SK-N-SH (cell line): ENCODE measurements around the gene NNT. TPM values are rescaled to one million over a fixed set of nuclear protein-coding genes. Genes with fewer than 3 reads are reported as not detected.

Experiments used
- CTCF ChIA-PET: fragments of 300-600, 350-600 bp; formaldehyde crosslinking; extraction: SDS; loops from one replicate; lab custom pipeline; 2021; lab: Yijun Ruan, JAX
- POLR2A ChIA-PET: fragments of 350-600 bp; sonication (Branson Sonifier 250); formaldehyde crosslinking; extraction: SDS; loops from one replicate; lab custom pipeline; 2020; ENCODE audit warnings: antibody characterized with exemption, inconsistent platforms; lab: Yijun Ruan, JAX
- DNase-seq: peaks from one replicate; pipeline ENCODE4 v3.0.0; 2012
- H2AFZ ChIP-seq: fragments of 200-600 bp; sonication (generic); 2 replicates; pipeline ENCODE4 v1.8.1; 2016; ENCODE audit warnings: antibody characterized with exemption, mild to moderate bottlenecking, low read depth
- H3F3A ChIP-seq: fragments of 200-600 bp; sonication (generic); replicated peaks from 2 replicates; pipeline ENCODE3; 2016; ENCODE audit warnings: antibody characterized with exemption, mild to moderate bottlenecking; ENCODE audit not compliant: insufficient read depth
- H3K27ac ChIP-seq, 2 experiments: fragments of 200-500 bp in 1 of 2; fragments of 200-600 bp in 1 of 2; sonication (Bioruptor generic) in 1 of 2; sonication (generic), shearing (Covaris generic) in 1 of 2; 2 replicates each; pipeline versions ENCODE4 v1.5.1 to v1.6.1; 2014 to 2016; ENCODE audit warnings: low read depth in 2 of 2, inconsistent platforms in 1 of 2, low read length in 1 of 2, mild to moderate bottlenecking in 1 of 2, mixed read lengths in 1 of 2
- H3K27me3 ChIP-seq: fragments of 200-600 bp; sonication (generic), shearing (Covaris generic); 2 replicates; pipeline ENCODE4 v1.6.1; 2016; ENCODE audit warnings: mixed run types; ENCODE audit not compliant: insufficient read depth
- H3K36me3 ChIP-seq, 2 experiments: fragments of 200-500 bp in 1 of 2; fragments of 200-600 bp in 1 of 2; sonication (Bioruptor generic) in 1 of 2; sonication (generic) in 1 of 2; replicated peaks in 1 of 2; 2 replicates each; pipeline versions ENCODE3 to v1.5.1; 2014 to 2016; ENCODE audit warnings: low read length in 1 of 2, mild to moderate bottlenecking in 1 of 2; ENCODE audit not compliant: insufficient read depth in 2 of 2, control insufficient read depth in 1 of 2
- H3K4me1 ChIP-seq, 2 experiments: fragments of 200-500 bp in 1 of 2; fragments of 200-600 bp in 1 of 2; sonication (Bioruptor generic) in 1 of 2; sonication (generic), shearing (Covaris generic) in 1 of 2; 2 replicates each; pipeline versions ENCODE4 v1.5.1 to v1.6.1; 2014 to 2016; ENCODE audit warnings: low read depth in 1 of 2, low read length in 1 of 2, mixed run types in 1 of 2; ENCODE audit not compliant: insufficient read depth in 2 of 2, control insufficient read depth in 1 of 2
- H3K4me2 ChIP-seq: fragments of 200-600 bp; sonication (generic), shearing (Covaris generic); 2 replicates; pipeline ENCODE4 v1.6.1; 2017; ENCODE audit warnings: mixed run types
- H3K4me3 ChIP-seq, 2 experiments: fragments of 200-500 bp in 1 of 2; fragments of 200-600 bp in 1 of 2; sonication (Bioruptor generic) in 1 of 2; sonication (generic), shearing (Covaris generic) in 1 of 2; 2 replicates each; pipeline versions ENCODE4 v1.5.1 to v1.8.1; 2014 to 2016; ENCODE audit warnings: low read depth in 2 of 2, inconsistent platforms in 1 of 2, low read length in 1 of 2, mild to moderate bottlenecking in 1 of 2, mixed read lengths in 1 of 2, moderate library complexity in 1 of 2
- H3K79me2 ChIP-seq: fragments of 200-600 bp; sonication (generic); 2 replicates; pipeline ENCODE4 v1.8.1; 2017; ENCODE audit warnings: mild to moderate bottlenecking; ENCODE audit not compliant: insufficient read depth
- H3K9ac ChIP-seq: fragments of 200-600 bp; sonication (generic); 2 replicates; pipeline ENCODE4 v1.6.1; 2017; ENCODE audit warnings: mixed run types
- H3K9me2 ChIP-seq: fragments of 200-600 bp; sonication (generic); 2 replicates; pipeline ENCODE4 v1.6.1; 2017; ENCODE audit warnings: mixed run types
- H3K9me3 ChIP-seq: fragments of 200-600 bp; sonication (generic); 2 replicates; pipeline ENCODE4 v1.6.1; 2017; ENCODE audit warnings: mixed run types, mild to moderate bottlenecking, moderate library complexity
- H4K20me1 ChIP-seq: fragments of 200-600 bp; sonication (generic); 2 replicates; pipeline ENCODE4 v1.6.1; 2017; ENCODE audit warnings: mild to moderate bottlenecking, mixed run types; ENCODE audit not compliant: insufficient read depth
- CHD2 ChIP-seq: fragments of 150-350 bp; IDR thresholded peaks from 2 replicates; pipeline ENCODE4 v1.6.1; 2018; ENCODE audit warnings: low read length; ENCODE audit not compliant: partially characterized antibody
- ELF1 ChIP-seq: IDR thresholded peaks from 2 replicates; pipeline ENCODE4 v1.4.0; 2012
- EP300 ChIP-seq, 2 experiments: IDR thresholded peaks; 2 replicates each; pipeline versions ENCODE4 v1.4.0 to v1.6.1; 2012; ENCODE audit warnings: borderline replicate concordance in 1 of 2, low read depth in 1 of 2, low read length in 1 of 2
- EZH2phosphoT487 ChIP-seq: fragments of 200-600 bp; sonication (generic); IDR thresholded peaks from 2 replicates; pipeline ENCODE4 v1.6.1; 2017; ENCODE audit warnings: low read depth, mixed run types, mild to moderate bottlenecking, antibody characterized with exemption, moderate library complexity, borderline replicate concordance
- FOXJ3 ChIP-seq: sonication (generic); formaldehyde crosslinking; IDR thresholded peaks from 2 replicates; pipeline ENCODE4 v1.5.1; 2020; ENCODE audit warnings: mild to moderate bottlenecking, missing genetic modification reagents
- GABPA ChIP-seq: IDR thresholded peaks from 2 replicates; pipeline ENCODE4 v1.4.0; 2012; ENCODE audit warnings: low read depth, mild to moderate bottlenecking
- MXI1 ChIP-seq: IDR thresholded peaks from 2 replicates; pipeline ENCODE4 v1.6.1; 2012; ENCODE audit warnings: mild to moderate bottlenecking, low read depth, low read length, improper control_type of control experiment
- NFIC ChIP-seq: IDR thresholded peaks from 2 replicates; pipeline ENCODE4 v1.4.0; 2012; ENCODE audit warnings: borderline replicate concordance
- NRF1 ChIP-seq: IDR thresholded peaks from 2 replicates; pipeline ENCODE4 v1.6.1; 2012; ENCODE audit warnings: low read depth, mild to moderate bottlenecking, low read length
- POLR2AphosphoS5 ChIP-seq: IDR thresholded peaks from 2 replicates; pipeline ENCODE4 v1.6.1; 2012; ENCODE audit warnings: low read depth, low read length
- RAD21 ChIP-seq: IDR thresholded peaks from 2 replicates; pipeline ENCODE4 v1.6.1; 2012; ENCODE audit warnings: mild to moderate bottlenecking, low read length
- RCOR1 ChIP-seq: fragments of 150-350 bp; IDR thresholded peaks from 2 replicates; pipeline ENCODE4 v1.6.1; 2017; ENCODE audit warnings: antibody characterized with exemption, low read length
- RXRA ChIP-seq: IDR thresholded peaks from 2 replicates; pipeline ENCODE4 v1.4.0; 2012; ENCODE audit warnings: low read depth, mild to moderate bottlenecking, borderline replicate concordance
- SIN3A ChIP-seq: IDR thresholded peaks from 2 replicates; pipeline ENCODE4 v1.6.1; 2012; ENCODE audit warnings: low read depth, mild to moderate bottlenecking, low read length, moderate library complexity, borderline replicate concordance
- SMC3 ChIP-seq: IDR thresholded peaks from 2 replicates; pipeline ENCODE4 v1.6.1; 2012; ENCODE audit warnings: low read depth, low read length, improper control_type of control experiment
- TAF1 ChIP-seq: IDR thresholded peaks from 2 replicates; pipeline ENCODE4 v1.6.1; 2012; ENCODE audit warnings: low read depth, mild to moderate bottlenecking, low read length, moderate library complexity, borderline replicate concordance
- TCF12 ChIP-seq: IDR thresholded peaks from 2 replicates; pipeline ENCODE4 v1.4.0; 2012
- TEAD4 ChIP-seq: IDR thresholded peaks from 2 replicates; pipeline ENCODE4 v1.4.0; 2012; ENCODE audit warnings: mild to moderate bottlenecking, borderline replicate concordance; ENCODE audit not compliant: insufficient read depth
- YY1 ChIP-seq: IDR thresholded peaks from 2 replicates; pipeline ENCODE4 v1.4.0; 2012; ENCODE audit warnings: low read depth, mild to moderate bottlenecking
- WGBS: methylation state at CpG from one replicate; pipeline ENCODE4 v1.1.6; 2017; ENCODE audit warnings: low lambda C conversion rate; 5-methylcytosine and 5-hydroxymethylcytosine counted together
- polyA plus RNA-seq, 3 experiments: library from polyadenylated mRNA; depleted of rRNA; stranded (reverse); fragments of >200 nt; gene quantifications; 2 replicates each; pipeline ENCODE4 v1.2.3, GENCODE V29; 2012
- TF ChIP-seq, protein P1 (sequence below): IDR thresholded peaks from 2 replicates; pipeline ENCODE4; 2012
- TF ChIP-seq, protein P2 (sequence below): fragments of 150-350 bp; IDR thresholded peaks from 2 replicates; pipeline ENCODE4 v1.6.1; 2017; ENCODE audit warnings: antibody characterized with exemption, low read length, low read depth, borderline replicate concordance
- TF ChIP-seq, protein P3 (sequence below): IDR thresholded peaks from 2 replicates; pipeline ENCODE4 v1.4.0; 2012; ENCODE audit warnings: low read depth, borderline replicate concordance
- TF ChIP-seq, protein P4 (sequence below): fragments of 150-350 bp; IDR thresholded peaks from 2 replicates; pipeline ENCODE4 v1.6.1; 2016; ENCODE audit warnings: mild to moderate bottlenecking, low read depth, low read length
- TF ChIP-seq, protein P5 (sequence below): IDR thresholded peaks from 2 replicates; pipeline ENCODE4 v1.4.0; 2012; ENCODE audit warnings: low read depth

Gene NNT
- 21.9 and 29.0 TPM in 2 replicates for polyA plus RNA-seq (2012; rRNA removed)
- polyA plus RNA-seq (2012; cell fraction: cytosol; rRNA removed), result 22.5 and 23.0 TPM in 2 replicates
- polyA plus RNA-seq (2012; cell fraction: nucleus; rRNA removed), result 23.1 and 37.0 TPM in 2 replicates

DNA sequence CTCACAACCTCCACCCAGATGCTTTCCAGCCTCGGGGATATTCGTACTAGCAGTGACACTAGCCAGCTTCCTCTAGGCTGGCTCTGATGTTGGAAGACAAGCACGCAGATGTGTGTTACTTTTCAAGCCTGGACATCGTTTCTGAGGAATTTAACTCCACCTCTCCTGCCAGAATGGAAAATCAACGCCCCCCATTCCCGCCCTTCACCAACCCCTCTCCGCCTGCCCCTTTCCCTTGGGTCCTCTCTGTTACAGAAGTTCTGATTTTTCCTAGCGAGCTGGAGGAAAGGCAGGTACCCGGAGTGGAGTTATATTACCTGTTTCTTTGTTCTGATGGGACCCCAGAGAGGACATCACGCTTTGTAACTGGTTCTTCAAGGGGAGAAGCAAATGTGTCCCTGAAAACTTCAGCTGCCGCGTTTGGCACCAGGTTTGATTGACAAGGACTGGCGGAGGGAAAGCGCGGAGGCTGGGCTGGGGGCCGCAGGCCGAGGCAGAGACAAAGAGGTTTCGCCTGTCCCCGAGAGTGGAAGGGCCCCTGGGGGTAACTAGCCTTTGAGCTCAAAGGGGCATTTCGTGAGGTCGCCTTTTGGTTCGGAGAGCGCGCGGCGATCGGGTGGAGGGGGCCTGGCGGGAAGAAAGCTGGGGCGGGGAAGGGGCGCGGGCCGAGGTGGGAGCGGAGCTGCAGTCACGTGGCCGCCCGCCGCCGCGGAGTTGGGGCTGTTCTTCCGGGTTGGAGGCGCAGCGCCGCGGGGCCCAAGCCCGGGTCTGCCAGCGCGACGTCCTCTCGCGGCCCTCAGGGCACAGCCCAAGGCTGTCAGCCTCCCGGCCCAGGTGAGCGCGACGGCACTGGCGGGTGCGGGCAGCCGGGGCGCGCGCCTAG is at the start of gene NNT:
Gene NNT, plus strand, starts transcription at position 720 of the 883 bp plus-strand sequence. CDS start 6,016 bp downstream, outside the sequence.
- DNase-seq, result peak; percentile 84
- Histone ChIP-seq H3K27me3 (no peaks in the 10 kb centered on the region), H3F3A (peaks cover 4% of the 10 kb centered on the region), H3K4me2 (peak within 1 kb of the TSS; percentile 93), H2AFZ (peak within 1 kb of the TSS; percentile 99), H3K79me2 (peaks cover 50% of the 10 kb centered on the region), H3K9me2 (no peaks in the 10 kb centered on the region), H3K9ac (peak within 1 kb of the TSS; percentile 93), H3K27ac (peak within 1 kb of the TSS; percentile 71 to 95), H3K4me3 (peak within 1 kb of the TSS; percentile 82 to 87), H3K36me3 (no peaks in the 10 kb centered on the region), H3K9me3 (no peaks in the 10 kb centered on the region), H4K20me1 (no peaks in the 10 kb centered on the region), H3K4me1 (peaks cover 5 to 15% of the 10 kb centered on the region in 2 experiments; a peak in 2 of 4 replicates)
- 2% methylated on average over 39 of the region's 60 CpGs for WGBS
- ChIA-PET POLR2A (interaction anchor here (0.7 to 3.2 kb wide), 6 partner anchors 29 to 119 kb away, joined by 3 to 30 read pairs (median 4); partner anchors contain the start of genes C5orf34 and TMEM267), CTCF (interaction anchor here (0.6 to 2.4 kb wide), 6 partner anchors 10 to 595 kb away, joined by 3 to 8 read pairs (median 5); partner anchors contain the start of gene PAIP1)
- TF ChIP-seq, protein P1, sequence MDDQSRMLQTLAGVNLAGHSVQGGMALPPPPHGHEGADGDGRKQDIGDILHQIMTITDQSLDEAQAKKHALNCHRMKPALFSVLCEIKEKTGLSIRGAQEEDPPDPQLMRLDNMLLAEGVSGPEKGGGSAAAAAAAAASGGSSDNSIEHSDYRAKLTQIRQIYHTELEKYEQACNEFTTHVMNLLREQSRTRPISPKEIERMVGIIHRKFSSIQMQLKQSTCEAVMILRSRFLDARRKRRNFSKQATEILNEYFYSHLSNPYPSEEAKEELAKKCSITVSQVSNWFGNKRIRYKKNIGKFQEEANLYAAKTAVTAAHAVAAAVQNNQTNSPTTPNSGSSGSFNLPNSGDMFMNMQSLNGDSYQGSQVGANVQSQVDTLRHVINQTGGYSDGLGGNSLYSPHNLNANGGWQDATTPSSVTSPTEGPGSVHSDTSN, result peak; percentile 63
- TF ChIP-seq TCF12 (peak; percentile 25; the same call in 1 of the 2 replicates), RAD21 (no peak; the same call in 1 of the 2 replicates), FOXJ3 (no peak), MXI1 (peak; percentile 54; the same call in 1 of the 2 replicates), CHD2 (peak; percentile 54), SIN3A (peak; percentile 10; the same call in 1 of the 2 replicates), TAF1 (peak; percentile 32; the same call in 1 of the 2 replicates), NFIC (no peak), GABPA (peak; percentile 63), TEAD4 (no peak), RCOR1 (peak; percentile 39; the same call in 1 of the 2 replicates), EZH2phosphoT487 (no peak), NRF1 (no peak), SMC3 (no peak), YY1 (no peak), ELF1 (peak; percentile 80), RXRA (no peak), POLR2AphosphoS5 (peak; percentile 35; the same call in 1 of the 2 replicates), EP300 (IDR thresholded peaks at IDR 0.05; ENCODE audit: borderline replicate concordance in 1 of 2, low read depth in 1 of 2, low read length in 1 of 2) (peak in 1 of 2 experiments; percentile 54; a peak in 1 of 4 replicates)
- TF ChIP-seq, protein P2, sequence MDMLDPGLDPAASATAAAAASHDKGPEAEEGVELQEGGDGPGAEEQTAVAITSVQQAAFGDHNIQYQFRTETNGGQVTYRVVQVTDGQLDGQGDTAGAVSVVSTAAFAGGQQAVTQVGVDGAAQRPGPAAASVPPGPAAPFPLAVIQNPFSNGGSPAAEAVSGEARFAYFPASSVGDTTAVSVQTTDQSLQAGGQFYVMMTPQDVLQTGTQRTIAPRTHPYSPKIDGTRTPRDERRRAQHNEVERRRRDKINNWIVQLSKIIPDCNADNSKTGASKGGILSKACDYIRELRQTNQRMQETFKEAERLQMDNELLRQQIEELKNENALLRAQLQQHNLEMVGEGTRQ, result no peak
- TF ChIP-seq, protein P3, sequence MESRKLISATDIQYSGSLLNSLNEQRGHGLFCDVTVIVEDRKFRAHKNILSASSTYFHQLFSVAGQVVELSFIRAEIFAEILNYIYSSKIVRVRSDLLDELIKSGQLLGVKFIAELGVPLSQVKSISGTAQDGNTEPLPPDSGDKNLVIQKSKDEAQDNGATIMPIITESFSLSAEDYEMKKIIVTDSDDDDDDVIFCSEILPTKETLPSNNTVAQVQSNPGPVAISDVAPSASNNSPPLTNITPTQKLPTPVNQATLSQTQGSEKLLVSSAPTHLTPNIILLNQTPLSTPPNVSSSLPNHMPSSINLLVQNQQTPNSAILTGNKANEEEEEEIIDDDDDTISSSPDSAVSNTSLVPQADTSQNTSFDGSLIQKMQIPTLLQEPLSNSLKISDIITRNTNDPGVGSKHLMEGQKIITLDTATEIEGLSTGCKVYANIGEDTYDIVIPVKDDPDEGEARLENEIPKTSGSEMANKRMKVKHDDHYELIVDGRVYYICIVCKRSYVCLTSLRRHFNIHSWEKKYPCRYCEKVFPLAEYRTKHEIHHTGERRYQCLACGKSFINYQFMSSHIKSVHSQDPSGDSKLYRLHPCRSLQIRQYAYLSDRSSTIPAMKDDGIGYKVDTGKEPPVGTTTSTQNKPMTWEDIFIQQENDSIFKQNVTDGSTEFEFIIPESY, result no peak
- TF ChIP-seq, protein P4, sequence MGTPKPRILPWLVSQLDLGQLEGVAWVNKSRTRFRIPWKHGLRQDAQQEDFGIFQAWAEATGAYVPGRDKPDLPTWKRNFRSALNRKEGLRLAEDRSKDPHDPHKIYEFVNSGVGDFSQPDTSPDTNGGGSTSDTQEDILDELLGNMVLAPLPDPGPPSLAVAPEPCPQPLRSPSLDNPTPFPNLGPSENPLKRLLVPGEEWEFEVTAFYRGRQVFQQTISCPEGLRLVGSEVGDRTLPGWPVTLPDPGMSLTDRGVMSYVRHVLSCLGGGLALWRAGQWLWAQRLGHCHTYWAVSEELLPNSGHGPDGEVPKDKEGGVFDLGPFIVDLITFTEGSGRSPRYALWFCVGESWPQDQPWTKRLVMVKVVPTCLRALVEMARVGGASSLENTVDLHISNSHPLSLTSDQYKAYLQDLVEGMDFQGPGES, result no peak
- TF ChIP-seq, protein P5, sequence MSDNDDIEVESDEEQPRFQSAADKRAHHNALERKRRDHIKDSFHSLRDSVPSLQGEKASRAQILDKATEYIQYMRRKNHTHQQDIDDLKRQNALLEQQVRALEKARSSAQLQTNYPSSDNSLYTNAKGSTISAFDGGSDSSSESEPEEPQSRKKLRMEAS, result peak; percentile 77; the same call in 1 of the 2 replicates
